ENCODE data around the gene CSPG4.
"Not testable (repeated sequence)": the region's sequence is repeated elsewhere in the genome, so short reads cannot be mapped to it uniquely, and the experiment has no call there.

GRCh38 chr15:75709458-75709857 is 3.2 kb downstream of the CSPG4 start:
- TF ChIP-seq PATZ1 (CRISPR knock-in tag; IDR thresholded peaks at IDR 0.05; ENCODE audit: borderline replicate concordance); ARNTL (CRISPR knock-in tag; IDR thresholded peaks at IDR 0.05; ENCODE audit: borderline replicate concordance, low read depth); POU6F1 (CRISPR knock-in tag; IDR thresholded peaks at IDR 0.05; ENCODE audit: borderline replicate concordance, low read depth); PPARA (CRISPR knock-in tag; IDR thresholded peaks at IDR 0.05; ENCODE audit: borderline replicate concordance); ZFP30 (CRISPR knock-in tag; IDR thresholded peaks at IDR 0.05); GLIS3 (CRISPR knock-in tag; IDR thresholded peaks at IDR 0.05); TCF4 (CRISPR knock-in tag; IDR thresholded peaks at IDR 0.05; ENCODE audit: borderline replicate concordance); SNAI2 (CRISPR knock-in tag; IDR thresholded peaks at IDR 0.05); ZFP3 (CRISPR knock-in tag; IDR thresholded peaks at IDR 0.05); ZNF565 (CRISPR knock-in tag; conservative IDR thresholded peaks at IDR 0.05; ENCODE audit: low read depth); CREB5 (CRISPR knock-in tag; IDR thresholded peaks at IDR 0.05; ENCODE audit: low read depth); ISL1 (CRISPR knock-in tag; IDR thresholded peaks at IDR 0.05): not testable (repeated sequence)
